Smooth muscle cell (in vitro differentiated cells): ENCODE measurements around the gene ABCD1. TPM values are rescaled to one million over a fixed set of nuclear protein-coding genes. Genes with fewer than 3 reads are reported as not detected.

Source experiments
- DNase-seq: peaks from one replicate; lab custom pipeline; 2025; ENCODE audit not compliant: unreplicated experiment; lab: John Stamatoyannopoulos, UW
- H2AFZ ChIP-seq: fragments of 200-600 bp; sonication (generic); 2 replicates; pipeline ENCODE4 v1.6.0; 2016; ENCODE audit warnings: antibody characterized with exemption, low read depth, mild to moderate bottlenecking
- H3F3A ChIP-seq: fragments of 200-600 bp; sonication (generic); 2 replicates; pipeline ENCODE4 v1.6.0; 2017; ENCODE audit warnings: antibody characterized with exemption, low read depth
- H3K27ac ChIP-seq: fragments of 200-600 bp; sonication (generic); 2 replicates; pipeline ENCODE4 v1.5.1; 2016; ENCODE audit warnings: low read depth, mild to moderate bottlenecking
- H3K27me3 ChIP-seq: fragments of 200-600 bp; sonication (generic); 2 replicates; pipeline ENCODE4 v1.6.1; 2016; ENCODE audit warnings: low read depth, mild to moderate bottlenecking
- H3K36me3 ChIP-seq: fragments of 200-600 bp; sonication (generic); 2 replicates; pipeline ENCODE4 v1.5.1; 2016; ENCODE audit warnings: low read depth
- H3K4me1 ChIP-seq: fragments of 200-600 bp; sonication (generic); 2 replicates; pipeline ENCODE4 v1.5.1; 2016; ENCODE audit warnings: low read depth
- H3K4me2 ChIP-seq: fragments of 200-600 bp; sonication (generic); 2 replicates; pipeline ENCODE4 v1.6.0; 2016; ENCODE audit warnings: mild to moderate bottlenecking
- H3K4me3 ChIP-seq: fragments of 200-600 bp; sonication (generic); 2 replicates; pipeline ENCODE4 v1.5.1; 2016; ENCODE audit warnings: mild to moderate bottlenecking
- H3K79me2 ChIP-seq: fragments of 200-600 bp; sonication (generic); 2 replicates; pipeline ENCODE4 v1.6.0; 2016; ENCODE audit warnings: low read depth, mild to moderate bottlenecking
- H3K9ac ChIP-seq: fragments of 200-600 bp; sonication (generic); 2 replicates; pipeline ENCODE4 v1.6.0; 2016; ENCODE audit warnings: low read depth
- H3K9me3 ChIP-seq: fragments of 200-600 bp; sonication (generic); replicated peaks from 2 replicates; pipeline ENCODE4 v1.5.1; 2016; ENCODE audit warnings: low read depth
- H4K20me1 ChIP-seq: fragments of 200-600 bp; sonication (generic); 2 replicates; pipeline ENCODE4 v1.6.0; 2016; ENCODE audit warnings: low read depth
- WGBS: methylation state at CpG from one replicate; pipeline ENCODE4 v1.1.7; 2016; ENCODE audit warnings: low lambda C conversion rate; 5-methylcytosine and 5-hydroxymethylcytosine counted together
- polyA plus RNA-seq: library from polyadenylated mRNA; unstranded; fragments of >200 nt; fragmentation: Nextera tagmentation; extraction: Ambion mirVana; gene quantifications from 2 replicates; pipeline ENCODE4 v1.2.1, GENCODE V29; 2016
- total RNA-seq: library from RNA; depleted of rRNA; stranded (reverse); fragments of >200 nt; gene quantifications from 2 replicates; pipeline ENCODE4 v1.2.3, GENCODE V29; 2014
- TF ChIP-seq, protein P1 (sequence below): fragments of 200-600 bp; sonication (generic); IDR thresholded peaks from 2 replicates; pipeline ENCODE4 v1.5.1; 2017; ENCODE audit warnings: borderline replicate concordance, mild to moderate bottlenecking, antibody characterized with exemption; ENCODE audit not compliant: insufficient read depth, poor library complexity, severe bottlenecking

ABCD1 gene
- total and polyA plus RNA-seq, 2 experiments from 2014 or later, result 6.2 to 10.9 TPM

DNA sequence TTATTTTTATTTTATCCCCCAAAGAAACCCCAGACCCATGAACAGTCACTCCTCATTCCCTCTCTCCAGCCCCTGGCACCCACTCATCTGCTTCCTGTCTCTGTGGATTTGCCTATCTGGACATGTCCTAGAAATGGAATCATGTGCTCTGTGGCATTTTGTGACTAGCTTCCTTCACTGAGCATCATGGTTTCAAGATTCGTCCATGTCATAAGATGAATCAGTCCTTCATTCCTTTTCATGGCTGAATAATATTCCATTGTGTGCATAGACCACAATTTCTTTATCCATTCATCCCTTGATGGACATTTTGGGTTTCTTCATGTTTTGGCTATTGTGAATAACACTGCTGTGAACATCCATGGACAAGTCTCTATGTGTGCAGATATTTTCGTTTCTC is 10.2 kb downstream of the ABCD1 start:
- Histone ChIP-seq H3K4me1 (no peaks in the 10 kb centered on the region), H3K4me3 (no peak overlapping the region), H2AFZ (no peak overlapping the region), H3K4me2 (no peak overlapping the region), H3K36me3 (no peaks in the 10 kb centered on the region), H3F3A (no peaks in the 10 kb centered on the region), H3K27me3 (no peaks in the 10 kb centered on the region), H3K27ac (no peak overlapping the region), H4K20me1 (no peaks in the 10 kb centered on the region), H3K9ac (no peak overlapping the region), H3K79me2 (no peaks in the 10 kb centered on the region), H3K9me3 (no peaks in the 10 kb centered on the region)
- no peak for DNase-seq
- TF ChIP-seq, protein P1, sequence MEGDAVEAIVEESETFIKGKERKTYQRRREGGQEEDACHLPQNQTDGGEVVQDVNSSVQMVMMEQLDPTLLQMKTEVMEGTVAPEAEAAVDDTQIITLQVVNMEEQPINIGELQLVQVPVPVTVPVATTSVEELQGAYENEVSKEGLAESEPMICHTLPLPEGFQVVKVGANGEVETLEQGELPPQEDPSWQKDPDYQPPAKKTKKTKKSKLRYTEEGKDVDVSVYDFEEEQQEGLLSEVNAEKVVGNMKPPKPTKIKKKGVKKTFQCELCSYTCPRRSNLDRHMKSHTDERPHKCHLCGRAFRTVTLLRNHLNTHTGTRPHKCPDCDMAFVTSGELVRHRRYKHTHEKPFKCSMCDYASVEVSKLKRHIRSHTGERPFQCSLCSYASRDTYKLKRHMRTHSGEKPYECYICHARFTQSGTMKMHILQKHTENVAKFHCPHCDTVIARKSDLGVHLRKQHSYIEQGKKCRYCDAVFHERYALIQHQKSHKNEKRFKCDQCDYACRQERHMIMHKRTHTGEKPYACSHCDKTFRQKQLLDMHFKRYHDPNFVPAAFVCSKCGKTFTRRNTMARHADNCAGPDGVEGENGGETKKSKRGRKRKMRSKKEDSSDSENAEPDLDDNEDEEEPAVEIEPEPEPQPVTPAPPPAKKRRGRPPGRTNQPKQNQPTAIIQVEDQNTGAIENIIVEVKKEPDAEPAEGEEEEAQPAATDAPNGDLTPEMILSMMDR, result no peak
- 79% methylated on average over 2 of the region's 2 CpGs for WGBS

DNA sequence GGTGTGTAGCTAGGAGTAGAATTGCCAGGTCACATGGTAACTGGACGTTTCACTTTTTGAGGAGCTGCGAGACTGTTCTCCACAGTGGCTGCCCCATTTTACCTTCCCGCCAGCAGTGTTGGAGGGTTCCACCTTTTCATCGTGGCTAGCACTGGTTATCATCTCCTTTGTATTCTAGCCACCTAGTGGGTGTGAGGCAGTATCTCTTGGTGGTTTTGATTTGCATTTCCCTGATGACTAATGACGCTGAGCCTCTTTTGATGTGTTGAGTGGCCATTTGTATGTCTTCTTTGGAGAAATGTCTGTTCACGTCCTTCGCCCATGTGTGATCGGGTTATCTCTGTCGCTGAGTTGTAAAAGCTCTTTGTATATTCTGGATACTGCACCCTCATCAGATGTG is 10.6 kb downstream of the ABCD1 start:
- Histone ChIP-seq H3K79me2 (no peaks in the 10 kb centered on the region), H3K4me3 (no peak overlapping the region), H3F3A (no peaks in the 10 kb centered on the region), H3K4me1 (no peaks in the 10 kb centered on the region), H3K9ac (no peak overlapping the region), H3K27me3 (no peaks in the 10 kb centered on the region), H3K36me3 (no peaks in the 10 kb centered on the region), H2AFZ (no peak overlapping the region), H3K27ac (no peak overlapping the region), H3K4me2 (no peak overlapping the region), H4K20me1 (no peaks in the 10 kb centered on the region), H3K9me3 (no peaks in the 10 kb centered on the region)
- DNase-seq, result no peak
- TF ChIP-seq, protein P1, result no peak
- WGBS, result 72% methylated on average over 9 of the region's 9 CpGs

DNA sequence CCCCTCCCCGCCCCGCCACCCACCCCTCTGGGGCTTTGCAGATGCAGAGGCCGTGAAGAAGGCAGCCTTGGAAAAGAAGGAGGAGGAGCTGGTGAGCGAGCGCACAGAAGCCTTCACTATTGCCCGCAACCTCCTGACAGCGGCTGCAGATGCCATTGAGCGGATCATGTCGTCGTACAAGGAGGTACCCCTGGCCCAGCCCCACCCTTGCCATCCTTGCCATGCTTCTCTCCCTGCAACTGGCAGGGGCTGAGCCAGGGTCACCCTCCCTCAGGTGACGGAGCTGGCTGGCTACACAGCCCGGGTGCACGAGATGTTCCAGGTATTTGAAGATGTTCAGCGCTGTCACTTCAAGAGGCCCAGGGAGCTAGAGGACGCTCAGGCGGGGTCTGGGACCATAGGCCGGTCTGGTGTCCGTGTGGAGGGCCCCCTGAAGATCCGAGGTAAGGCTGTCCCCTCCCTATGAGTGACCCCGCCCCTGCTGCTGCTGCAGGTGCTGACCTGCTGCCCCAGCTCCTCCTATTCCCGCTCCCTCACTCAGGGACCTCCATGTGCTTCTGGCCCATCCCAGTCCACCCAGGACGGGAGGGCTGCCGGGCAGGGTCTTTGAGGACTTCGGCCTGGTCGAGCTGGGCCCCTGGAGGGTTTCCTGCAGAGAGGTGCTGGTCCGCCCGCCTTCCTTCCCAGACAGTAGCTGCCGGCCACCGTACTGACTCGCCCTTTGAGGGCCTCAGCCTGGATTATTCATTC is 11.6 kb downstream of the ABCD1 start:
- Histone ChIP-seq H3K27ac (no peak overlapping the region), H3K4me2 (no peak overlapping the region), H3K4me3 (no peak overlapping the region), H3K4me1 (no peaks in the 10 kb centered on the region), H3K36me3 (no peaks in the 10 kb centered on the region), H3K9me3 (no peaks in the 10 kb centered on the region), H3F3A (no peaks in the 10 kb centered on the region), H2AFZ (no peak overlapping the region), H4K20me1 (no peaks in the 10 kb centered on the region), H3K79me2 (no peaks in the 10 kb centered on the region), H3K9ac (no peak overlapping the region), H3K27me3 (no peaks in the 10 kb centered on the region)
- no peak for DNase-seq
- 89% methylated on average over 26 of the region's 30 CpGs for WGBS
- TF ChIP-seq, protein P1, result no peak
